Measurements from ENCODE around the gene DOC2A. TPM values are rescaled to one million over a fixed set of nuclear protein-coding genes. Genes with fewer than 3 reads are reported as not detected.
A peak's percentile ranks its signal among the peaks of the same experiment; 100 is the strongest.

DOC2A gene
- total and polyA plus RNA-seq, 9 of the 15 experiments (the other 6 are each of a cell fraction or from before 2014, with no cell fraction given): 0.03 to 0.38 (median 0.28) TPM; not detected in 1

DNA sequence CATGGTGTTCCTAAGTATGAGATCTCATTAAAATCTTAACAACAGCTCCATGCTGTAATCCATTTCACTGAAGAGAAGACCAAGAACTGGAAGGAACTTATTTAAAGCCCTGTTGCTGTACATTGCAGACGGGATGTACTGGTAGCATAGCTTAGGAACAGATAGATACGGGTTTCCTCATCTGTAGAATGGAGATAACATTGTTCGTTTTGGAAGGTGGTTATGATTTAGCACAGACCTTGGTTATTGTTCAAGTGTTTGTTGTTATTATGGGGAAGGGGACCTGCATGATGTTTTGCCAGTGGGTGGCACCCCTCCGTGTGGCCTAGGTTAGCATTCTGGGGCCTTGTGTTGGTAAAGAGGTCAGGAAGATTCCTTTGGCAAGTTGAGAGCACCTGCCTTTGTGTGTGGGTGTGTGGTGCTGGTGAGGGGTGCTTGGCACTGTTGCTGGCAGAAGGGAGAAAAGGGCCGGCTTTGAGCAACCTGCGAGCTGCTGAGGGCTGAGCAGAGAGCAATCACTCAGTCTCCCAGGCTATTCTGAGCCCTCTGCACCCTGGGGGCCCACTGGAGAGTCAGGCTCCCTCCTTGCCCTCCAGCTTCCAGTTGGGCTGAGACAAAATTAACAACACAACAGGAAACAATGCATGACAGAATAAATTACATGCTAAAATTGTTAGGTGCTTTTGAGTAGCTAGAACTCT lies 34.9 kb downstream of the DOC2A start (continued):
- TF ChIP-seq POU5F1 (IDR thresholded peaks at IDR 0.05; ENCODE audit: borderline replicate concordance, low read depth, low read length, partially characterized antibody): no peak
- TF ChIP-seq ZFP36 (IDR thresholded peaks at IDR 0.05; ENCODE audit: low read depth, low read length, partially characterized antibody): no peak
- TF ChIP-seq SAFB2 (IDR thresholded peaks at IDR 0.05; ENCODE audit: borderline replicate concordance, low read depth, low read length, severe bottlenecking): no peak
- TF ChIP-seq PRMT5 (CRISPR knock-in tag; IDR thresholded peaks at IDR 0.05): no peak
- TF ChIP-seq CBFB (CRISPR knock-in tag; IDR thresholded peaks at IDR 0.05): no peak
- 0 out of 2 replicates have a peak, but pooled peaks have one; percentile 10 for TF ChIP-seq CBFA2T2 (conservative IDR thresholded peaks at IDR 0.05)

GRCh38 chr16:29975134-29975538 lies 35.7 kb downstream of the DOC2A start:
- Histone ChIP-seq H3K4me1 (replicated peaks in 1 of 2; ENCODE audit: control insufficient read depth in 2 of 2, insufficient read depth in 2 of 2, low read length in 2 of 2) (peaks cover 26 to 30% of the 10 kb centered on the region in 2 experiments; a peak in 4 of 5 replicates), H3K4me3 (peak overlapping the region; percentile 71; the same call in 1 of the 2 replicates), H3K9me3 (replicated peaks; ENCODE audit: control insufficient read depth, insufficient read depth, low read depth, low read length) (no peaks in the 10 kb centered on the region; the same call in 1 of the 2 replicates), H2AFZ (ENCODE audit: low read depth, low read length) (no peak overlapping the region), H3K27me3 (ENCODE audit: control insufficient read depth in 2 of 2, insufficient read depth in 2 of 2, low read length in 2 of 2) (no peaks in the 10 kb centered on the region), H3K4me2 (ENCODE audit: insufficient read depth, low read length) (peak overlapping the region; percentile 87), H4K20me1 (replicated peaks; ENCODE audit: control insufficient read depth, insufficient read depth, low read length) (peaks cover 23% of the 10 kb centered on the region), H3K79me2 (ENCODE audit: control insufficient read depth, insufficient read depth, low read length) (peaks cover 36% of the 10 kb centered on the region), H3K27ac (ENCODE audit: extremely low read depth, low read depth, low read length) (no peak overlapping the region; the same call in 2 of the 3 replicates), H3K36me3 (ENCODE audit: control insufficient read depth, insufficient read depth, low read length) (peaks cover 50% of the 10 kb centered on the region), H3K9me1 (ENCODE audit: control insufficient read depth, insufficient read depth, low read length) (peaks cover 3% of the 10 kb centered on the region), H3K9ac (ENCODE audit: insufficient read depth in 1 of 2, low read depth in 2 of 2, low read length in 2 of 2) (peak overlapping the region; percentile 82 to 88)
- 35% methylated on average over 5 of the region's 5 CpGs for WGBS (ENCODE audit: insufficient coverage, low coverage, missing lambda C conversion rate)
- CTCF ChIA-PET (ENCODE audit: low intra/inter-chr PET ratio): no interaction called here
- intact Hi-C loops (cut with micrococcal nuclease): no loop called here
- ATAC-seq (no peak), FAIRE-seq (no peak), DNase-seq (ENCODE audit: extremely low read depth in 1 of 4, low spot score in 3 of 4) (no peak)
- POLR2A ChIA-PET: interaction anchor here (0.6 to 3.2 kb wide), 7 partner anchors 11 to 649 kb away, joined by 3 to 22 read pairs (median 14); partner anchors contain the start of genes ASPHD1 and TMEM219
- in situ Hi-C loops (cut with MboI): no loop called here
- no TSS peak for BruUV-seq (replicated peaks)
- TF ChIP-seq DEAF1 (CRISPR knock-in tag; IDR thresholded peaks at IDR 0.05) (no peak), KDM1A (IDR thresholded peaks at IDR 0.05) (peak; percentile 73 to 88), RBM25 (IDR thresholded peaks at IDR 0.05; ENCODE audit: low read depth, low read length, severe bottlenecking) (peak; percentile 98), PHF8 (IDR thresholded peaks at IDR 0.05; ENCODE audit: borderline replicate concordance, low read length) (no peak), PCBP2 (IDR thresholded peaks at IDR 0.05; ENCODE audit: low read depth, low read length, poor library complexity, severe bottlenecking) (no peak), BRCA1 (IDR thresholded peaks at IDR 0.05) (no peak), BRCA1 (CRISPR knock-in tag; IDR thresholded peaks at IDR 0.05) (no peak), SMARCA5 (IDR thresholded peaks at IDR 0.05) (peak; percentile 90), ATF4 (CRISPR knock-in tag; IDR thresholded peaks at IDR 0.05) (no peak), SP2 (IDR thresholded peaks at IDR 0.05; ENCODE audit: extremely low read depth, low read depth, low read length, poor library complexity, severe bottlenecking) (no peak), STAT5B (CRISPR knock-in tag; IDR thresholded peaks at IDR 0.05) (no peak)
- TF ChIP-seq, protein P1, sequence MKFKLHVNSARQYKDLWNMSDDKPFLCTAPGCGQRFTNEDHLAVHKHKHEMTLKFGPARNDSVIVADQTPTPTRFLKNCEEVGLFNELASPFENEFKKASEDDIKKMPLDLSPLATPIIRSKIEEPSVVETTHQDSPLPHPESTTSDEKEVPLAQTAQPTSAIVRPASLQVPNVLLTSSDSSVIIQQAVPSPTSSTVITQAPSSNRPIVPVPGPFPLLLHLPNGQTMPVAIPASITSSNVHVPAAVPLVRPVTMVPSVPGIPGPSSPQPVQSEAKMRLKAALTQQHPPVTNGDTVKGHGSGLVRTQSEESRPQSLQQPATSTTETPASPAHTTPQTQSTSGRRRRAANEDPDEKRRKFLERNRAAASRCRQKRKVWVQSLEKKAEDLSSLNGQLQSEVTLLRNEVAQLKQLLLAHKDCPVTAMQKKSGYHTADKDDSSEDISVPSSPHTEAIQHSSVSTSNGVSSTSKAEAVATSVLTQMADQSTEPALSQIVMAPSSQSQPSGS (CRISPR knock-in tag; IDR thresholded peaks at IDR 0.05): no peak
